B cell (primary cell): ENCODE results near the gene THOC5. TPM values are rescaled to one million over a fixed set of nuclear protein-coding genes. Genes with fewer than 3 reads are reported as not detected.
A peak's percentile ranks its signal among the peaks of the same experiment; 100 is the strongest.

Experiments
- ATAC-seq: fragments of 200-7000 bp; cut with Tn5 transposase; one replicate; pipeline ENCODE4 v1.10.0; 2021; ENCODE audit warnings: low read depth, mild to moderate bottlenecking, moderate number of reproducible peaks, moderate library complexity
- CTCF ChIA-PET: fragments of 350-600 bp; sonication (Branson Sonifier 250); formaldehyde crosslinking; loops from one replicate; lab custom pipeline; 2021; ENCODE audit warnings: antibody characterized with exemption, inconsistent platforms; lab: Charles Lee
- POLR2A ChIA-PET: fragments of 350-600 bp; sonication (Branson Sonifier 250); formaldehyde crosslinking; loops from one replicate; lab custom pipeline; 2021; ENCODE audit warnings: antibody characterized with exemption; lab: Charles Lee
- DNase-seq: peaks from one replicate; pipeline ENCODE4 v3.0.0; 2013
- H2AFZ ChIP-seq: 2 replicates; pipeline ENCODE4 v1.6.1; 2012; ENCODE audit warnings: mild to moderate bottlenecking, low read depth, low read length; ENCODE audit not compliant: insufficient read depth, poor library complexity, severe bottlenecking
- H3K27ac ChIP-seq, 2 donors: 1 replicate in 1 of 2; 2 replicates in 1 of 2; pipeline ENCODE4 v1.5.1; 2012 to 2013; ENCODE audit warnings: low read length in 2 of 2, mild to moderate bottlenecking in 2 of 2, moderate library complexity in 1 of 2
- H3K27me3 ChIP-seq, 4 experiments: fragments of 200-600 bp in 1 of 4; sonication (generic) in 1 of 4; replicated peaks in 1 of 4; 1 replicate in 2 of 4; 2 replicates in 2 of 4; pipeline versions ENCODE4 v1.6.1 to v1.7.0; 2013 to 2016; ENCODE audit warnings: low read length in 3 of 4, mild to moderate bottlenecking in 2 of 4, mixed read lengths in 1 of 4, moderate library complexity in 1 of 4; ENCODE audit not compliant: insufficient read depth in 4 of 4, control insufficient read depth in 3 of 4; ENCODE audit errors: control extremely low read depth in 1 of 4
- H3K36me3 ChIP-seq, 2 experiments: replicated peaks in 1 of 2; 1 replicate in 1 of 2; 2 replicates in 1 of 2; pipeline versions ENCODE4 v1.6.1 to v1.7.1; 2013; ENCODE audit warnings: low read length in 1 of 2; ENCODE audit not compliant: insufficient read depth in 2 of 2, control insufficient read depth in 1 of 2; ENCODE audit errors: control extremely low read depth in 1 of 2, extremely low read depth in 1 of 2
- H3K4me1 ChIP-seq, 2 donors: fragments of 200-600 bp in 1 of 2; sonication (generic) in 1 of 2; 1 replicate in 1 of 2; 2 replicates in 1 of 2; pipeline versions ENCODE4 v1.5.1 to v1.6.1; 2013 to 2017; ENCODE audit warnings: low read length in 2 of 2; ENCODE audit not compliant: control insufficient read depth in 2 of 2, insufficient read depth in 2 of 2
- H3K4me2 ChIP-seq: replicated peaks from 2 replicates; pipeline ENCODE3; 2012; ENCODE audit warnings: mild to moderate bottlenecking, low read depth, low read length; ENCODE audit not compliant: poor library complexity, severe bottlenecking
- H3K4me3 ChIP-seq, 5 experiments: fragments of 200-600 bp in 1 of 5; sonication (generic) in 1 of 5; 1 replicate in 3 of 5; 2 replicates in 2 of 5; pipeline versions ENCODE4 v1.5.1 to v1.7.0; 2011 to 2016; ENCODE audit warnings: low read length in 4 of 5, mild to moderate bottlenecking in 4 of 5, low read depth in 2 of 5, control low read depth in 1 of 5, moderate library complexity in 1 of 5; ENCODE audit not compliant: insufficient read depth in 1 of 5; ENCODE audit errors: control extremely low read depth in 1 of 5, extremely low read depth in 1 of 5
- H3K79me2 ChIP-seq: fragments of 200-600 bp; sonication (generic); one replicate; pipeline ENCODE4 v1.6.0; 2016; ENCODE audit warnings: low read length; ENCODE audit not compliant: control insufficient read depth, insufficient read depth
- H3K9ac ChIP-seq: fragments of 200-600 bp; sonication (generic); 2 replicates; pipeline ENCODE4 v1.6.1; 2017; ENCODE audit warnings: mild to moderate bottlenecking, low read length, moderate library complexity
- H3K9me3 ChIP-seq, 3 donors: one replicate each; pipeline versions ENCODE4 v1.6.1 to v1.7.1; 2013; ENCODE audit warnings: low read length in 2 of 3; ENCODE audit not compliant: control insufficient read depth in 2 of 3, insufficient read depth in 1 of 3; ENCODE audit errors: control extremely low read depth in 1 of 3
- H4K20me1 ChIP-seq: 2 replicates; pipeline ENCODE4 v1.6.0; 2012; ENCODE audit warnings: mild to moderate bottlenecking, low read length; ENCODE audit not compliant: insufficient read depth, control insufficient read depth, poor library complexity, severe bottlenecking
- H3K27ac Mint-ChIP-seq: one replicate; pipeline ENCODE4 v1.8.0; 2021; ENCODE audit warnings: mixed read lengths
- H3K27me3 Mint-ChIP-seq: one replicate; pipeline ENCODE4 v1.8.0; 2021; ENCODE audit warnings: mixed read lengths
- H3K4me1 Mint-ChIP-seq: one replicate; pipeline ENCODE4 v1.8.0; 2021; ENCODE audit warnings: mixed read lengths
- H3K4me3 Mint-ChIP-seq: one replicate; pipeline ENCODE4 v1.8.0; 2021; ENCODE audit warnings: mixed read lengths
- H3K9me3 Mint-ChIP-seq: one replicate; pipeline ENCODE4 v1.8.0; 2022; ENCODE audit warnings: mixed read lengths; ENCODE audit not compliant: insufficient read depth
- CTCF ChIP-seq: fragments of 200-600 bp; IDR thresholded peaks from one replicate; pipeline ENCODE4 v1.8.0; 2022; ENCODE audit warnings: antibody characterized with exemption, mild to moderate bottlenecking
- EZH2 ChIP-seq: IDR thresholded peaks from 2 replicates; pipeline ENCODE4 v1.6.1; 2012; ENCODE audit warnings: borderline replicate concordance, low read depth, mild to moderate bottlenecking, moderate library complexity, low read length; ENCODE audit not compliant: insufficient read depth, poor library complexity, severe bottlenecking
- WGBS: methylation state at CpG from one replicate; pipeline ENCODE4 v1.1.5; 2013; ENCODE audit warnings: missing lambda C conversion rate; ENCODE audit not compliant: insufficient coverage; 5-methylcytosine and 5-hydroxymethylcytosine counted together
- intact Hi-C: fragments of 100-400 bp; cut with micrococcal nuclease; formaldehyde crosslinking; loops from one replicate; pipeline ENCODE4 v1.10.0; 2022
- polyA plus RNA-seq: library from polyadenylated mRNA; depleted of rRNA; stranded (reverse); fragments of >200 nt; gene quantifications from 2 replicates; pipeline ENCODE4 v1.2.3, GENCODE V29; 2012
- total RNA-seq, 2 donors: library from RNA; stranded (reverse); fragments of 120-200 nt in 1 of 2; gene quantifications; 1 replicate in 1 of 2; 2 replicates in 1 of 2; pipeline versions ENCODE4 v1.2.3 to v1.2.4, GENCODE V29; 2013 to 2022

The THOC5 gene
- total and polyA plus RNA-seq, 2 donors (not counting 1 experiment from before 2014, with no cell fraction given): 26.5 to 59.1 TPM

- Histone ChIP-seq H3K9me3 (no peaks in the 10 kb centered on the region), H3K36me3 (peaks cover 0 to 38% of the 10 kb centered on the region in 2 experiments), H3K4me3 (no peak overlapping the region), H3K9ac (no peak overlapping the region), H3K4me2 (peak overlapping the region; percentile 17), H3K27ac (peak overlapping the region; percentile 38 to 67), H2AFZ (no peak overlapping the region), H4K20me1 (no peaks in the 10 kb centered on the region), H3K4me1 (peaks cover 4 to 10% of the 10 kb centered on the region in 2 donors), H3K79me2 (no peaks in the 10 kb centered on the region), H3K27me3 (no peaks in the 10 kb centered on the region)
- ChIA-PET CTCF (interaction anchor here (1.0 kb wide), 1 partner anchor 12 kb away, joined by 3 read pairs; the partner anchor contains the start of gene THOC5), POLR2A (no interaction called here)
- intact Hi-C loops: no loop called here
- no CpG with 5 or more reads among the region's 1 CpG for WGBS
- Mint-ChIP-seq H3K9me3 (no peaks in the 10 kb centered on the region), H3K27me3 (no peaks in the 10 kb centered on the region), H3K4me1 (peaks cover 11% of the 10 kb centered on the region), H3K4me3 (no peak overlapping the region), H3K27ac (peak overlapping the region; percentile 73)
- no peak for TF ChIP-seq CTCF
- no peak for TF ChIP-seq EZH2
- ATAC-seq (no peak), DNase-seq (peak; percentile 28)
These were observed 11.7 kb downstream of the THOC5 start for GRCh38 chr22:29541845-29542244.

- ATAC-seq (no peak), DNase-seq (no peak)
- H3K27me3 ChIP-seq: no peaks in the 10 kb centered on the region
- Mint-ChIP-seq H3K27ac (no peak overlapping the region), H3K4me1 (peaks cover 11% of the 10 kb centered on the region), H3K4me3 (no peak overlapping the region), H3K27me3 (no peaks in the 10 kb centered on the region), H3K9me3 (no peaks in the 10 kb centered on the region)
- H4K20me1 ChIP-seq: no peaks in the 10 kb centered on the region
- no peak overlapping the region for H3K9ac ChIP-seq
- H3K4me1 ChIP-seq: peaks cover 4 to 10% of the 10 kb centered on the region in 2 donors
- CTCF ChIA-PET: no interaction called here
- no peak overlapping the region for H3K4me2 ChIP-seq
- WGBS: 89% methylated on average over 3 of the region's 3 CpGs
- H2AFZ ChIP-seq: no peak overlapping the region
- peaks cover 3 to 49% of the 10 kb centered on the region in 2 experiments for H3K36me3 ChIP-seq
- H3K9me3 ChIP-seq: no peaks in the 10 kb centered on the region
- no peak for TF ChIP-seq CTCF
- no peak for TF ChIP-seq EZH2
- no peak overlapping the region for H3K4me3 ChIP-seq
- POLR2A ChIA-PET: no interaction called here
- H3K27ac ChIP-seq: no peak overlapping the region
- intact Hi-C loops: no loop called here
- no peaks in the 10 kb centered on the region for H3K79me2 ChIP-seq
These were observed 14.5 kb downstream of the THOC5 start for GRCh38 chr22:29539105-29539504.
